Kidney (tissue), 14 donors: ENCODE data around the gene UBE3B. TPM values are rescaled to one million over a fixed set of nuclear protein-coding genes. Genes with fewer than 3 reads are reported as not detected.

Experiments
- DNase-seq, 5 donors: peaks; one replicate each; pipeline ENCODE4 v3.0.0-alpha.2; 2013 to 2020
- FAIRE-seq: peaks from 2 replicates; lab custom pipeline; 2012; peaks lifted over from hg19 to GRCh38; lab: Jason Lieb, UNC
- H3K27ac ChIP-seq, 2 donors: one replicate each; pipeline ENCODE4 v1.7.0; 2013; ENCODE audit warnings: low read depth in 2 of 2, low read length in 2 of 2, inconsistent platforms in 1 of 2
- H3K27me3 ChIP-seq: one replicate; pipeline ENCODE4 v1.7.1; 2013; ENCODE audit warnings: low read length, inconsistent platforms; ENCODE audit not compliant: control insufficient read depth, insufficient read depth
- H3K36me3 ChIP-seq, 3 donors: one replicate each; pipeline versions ENCODE4 v1.7.0 to v1.7.1; 2013; ENCODE audit warnings: low read length in 3 of 3, control low read depth in 1 of 3, inconsistent platforms in 1 of 3; ENCODE audit not compliant: insufficient read depth in 3 of 3, control insufficient read depth in 2 of 3
- H3K4me1 ChIP-seq, 3 donors: one replicate each; pipeline versions ENCODE4 v1.7.0 to v1.7.1; 2013; ENCODE audit warnings: low read length in 3 of 3, inconsistent platforms in 1 of 3, low read depth in 1 of 3; ENCODE audit not compliant: control insufficient read depth in 2 of 3, insufficient read depth in 2 of 3
- H3K4me3 ChIP-seq, 3 donors: one replicate each; pipeline versions ENCODE4 v1.7.0 to v1.8.1; 2013; ENCODE audit warnings: low read length in 3 of 3, control low read depth in 1 of 3, inconsistent platforms in 1 of 3
- H3K9ac ChIP-seq, 3 donors: one replicate each; pipeline versions ENCODE4 v1.7.0 to v1.7.1; 2013; ENCODE audit warnings: low read length in 3 of 3, control low read depth in 1 of 3, inconsistent platforms in 1 of 3
- H3K9me3 ChIP-seq, 3 donors: one replicate each; pipeline versions ENCODE4 v1.7.0 to v1.7.1; 2013; ENCODE audit warnings: low read length in 3 of 3, control low read depth in 1 of 3, inconsistent platforms in 1 of 3; ENCODE audit not compliant: control insufficient read depth in 2 of 3, insufficient read depth in 1 of 3
- CTCF ChIP-seq: IDR thresholded peaks from 3 replicates; pipeline ENCODE4 v1.5.1; 2012; ENCODE audit warnings: mild to moderate bottlenecking, moderate library complexity, borderline replicate concordance; ENCODE audit not compliant: insufficient read depth; ENCODE audit errors: extremely low read depth
- intact Hi-C: fragments of 100-400 bp; cut with DNase I; formaldehyde crosslinking; loops from one replicate; pipeline ENCODE4 v1.11.1; 2022
- polyA plus RNA-seq: library from polyadenylated mRNA; stranded (reverse); fragments of 350-450 nt; fragmentation: Illumina TruSeq; extraction: RNeasy Lipid Tissue Mini Kit (QIAGEN cat#74804); gene quantifications from one replicate; pipeline ENCODE4 v1.2.3, GENCODE V29; 2014; ENCODE audit warnings: low read depth, low replicate concordance; ENCODE audit not compliant: insufficient read depth
- total RNA-seq: library from RNA; stranded (reverse); fragmentation: NEBNext Ultra II Directional; extraction: Animal tissue kit (Norgen Biotek cat#: 25700); gene quantifications from one replicate; pipeline ENCODE4 v1.2.1, GENCODE V29; 2021
- donor health status: control.
- donor health status: control.
- donor health status: control.
- donor health status: control.
- donor health status: control.
- donor health status: DM: yes; HTN: yes; CAD: no.
- donor health status: Normal renal cell carcinoma (clear cell type).

Gene UBE3B
- total and polyA plus RNA-seq, 2 donors from 2014 or later: 13.9 to 44.3 TPM

- no peaks in the 10 kb centered on the region for H3K9me3 ChIP-seq
- FAIRE-seq (no peak), DNase-seq (no peak)
- no peaks in the 10 kb centered on the region for H3K27me3 ChIP-seq
- H3K4me3 ChIP-seq: no peak overlapping the region
- H3K36me3 ChIP-seq: peaks cover 4 to 63% (median 63%) of the 10 kb centered on the region in 3 donors
- H3K4me1 ChIP-seq: no peaks in the 10 kb centered on the region
- H3K9ac ChIP-seq: no peak overlapping the region
- no peak overlapping the region for H3K27ac ChIP-seq
- TF ChIP-seq CTCF: no peak
- intact Hi-C loops: no loop called here
Measured at GRCh38 chr12:109510196-109510595, 32.8 kb downstream of the UBE3B start.

GRCh38 chr12:109512608-109513007 lies 35.2 kb downstream of the UBE3B start:
- intact Hi-C loops: no loop called here
- FAIRE-seq: no peak
- H3K9ac ChIP-seq: no peak overlapping the region
- H3K27ac ChIP-seq: no peak overlapping the region
- no peak for DNase-seq
- H3K4me1 ChIP-seq: no peaks in the 10 kb centered on the region
- peaks cover 2 to 60% (median 55%) of the 10 kb centered on the region in 3 donors for H3K36me3 ChIP-seq
- no peaks in the 10 kb centered on the region for H3K27me3 ChIP-seq
- H3K4me3 ChIP-seq: no peak overlapping the region
- H3K9me3 ChIP-seq: no peaks in the 10 kb centered on the region
- no peak for TF ChIP-seq CTCF

GRCh38 chr12:109513051-109513450 lies 35.6 kb downstream of the UBE3B start:
- Histone ChIP-seq H3K9me3 (no peaks in the 10 kb centered on the region), H3K4me1 (no peaks in the 10 kb centered on the region), H3K9ac (no peak overlapping the region), H3K27ac (no peak overlapping the region), H3K36me3 (peaks cover 2 to 60% (median 55%) of the 10 kb centered on the region in 3 donors), H3K4me3 (no peak overlapping the region), H3K27me3 (no peaks in the 10 kb centered on the region)
- FAIRE-seq (no peak), DNase-seq (no peak)
- intact Hi-C loops: no loop called here
- no peak for TF ChIP-seq CTCF

GRCh38 chr12:109513977-109514376 lies 36.5 kb downstream of the UBE3B start:
- Histone ChIP-seq H3K36me3 (peaks cover 0 to 64% (median 52%) of the 10 kb centered on the region in 3 donors), H3K27me3 (no peaks in the 10 kb centered on the region), H3K4me1 (no peaks in the 10 kb centered on the region), H3K9me3 (no peaks in the 10 kb centered on the region), H3K4me3 (no peak overlapping the region), H3K9ac (no peak overlapping the region), H3K27ac (no peak overlapping the region)
- intact Hi-C loops: no loop called here
- FAIRE-seq (no peak), DNase-seq (no peak)
- TF ChIP-seq CTCF: no peak
